Measurements from ENCODE around the gene PLCD3.
A peak's percentile ranks its signal among the peaks of the same experiment; 100 is the strongest.

The PLCD3 gene

GRCh38 chr17:45144199-45145034 is 12.1 kb upstream of the PLCD3 start:
- H3K4me3 ChIP-seq (ENCODE audit: low read depth, low read length): peak overlapping the region; percentile 15; the same call in 1 of the 2 replicates

GRCh38 chr17:45143767-45144198 is 11.5 kb upstream of the PLCD3 start:
- TF ChIP-seq CTCF (IDR thresholded peaks at IDR 0.05; ENCODE audit: low read depth, low read length): no peak
- H3K4me3 ChIP-seq (ENCODE audit: low read depth, low read length): peak overlapping the region; percentile 15; the same call in 1 of the 2 replicates

More at GRCh38 chr17:45144199-45145034, 12.1 kb upstream of the PLCD3 start:
- TF ChIP-seq CTCF (IDR thresholded peaks at IDR 0.05; ENCODE audit: low read depth, low read length): no peak

GRCh38 chr17:45143094-45143670 is 10.9 kb upstream of the PLCD3 start:
- H3K4me3 ChIP-seq (ENCODE audit: low read depth, low read length): no peak overlapping the region
- no peak for TF ChIP-seq CTCF (IDR thresholded peaks at IDR 0.05; ENCODE audit: low read depth, low read length)

- H3K4me3 ChIP-seq (ENCODE audit: low read depth, low read length): no peak overlapping the region
- no peak for TF ChIP-seq CTCF (IDR thresholded peaks at IDR 0.05; ENCODE audit: low read depth, low read length)
Observed at GRCh38 chr17:45139533-45139920, 7.2 kb upstream of the PLCD3 start.

GRCh38 chr17:45138911-45139532 is 6.7 kb upstream of the PLCD3 start:
- TF ChIP-seq CTCF (IDR thresholded peaks at IDR 0.05; ENCODE audit: low read depth, low read length): no peak
- H3K4me3 ChIP-seq (ENCODE audit: low read depth, low read length): no peak overlapping the region

GRCh38 chr17:45137561-45138305 is 5.4 kb upstream of the PLCD3 start:
- no peak overlapping the region for H3K4me3 ChIP-seq (ENCODE audit: low read depth, low read length)
- TF ChIP-seq CTCF (IDR thresholded peaks at IDR 0.05; ENCODE audit: low read depth, low read length): no peak

Measured in WI38 (cell line).